DND-41 (cell line): ENCODE measurements around the gene GAREM2.

Source experiments
- EZH2 ChIP-seq: IDR thresholded peaks from 3 replicates; pipeline ENCODE4 v1.6.1; 2012; ENCODE audit warnings: borderline replicate concordance, low read depth, mild to moderate bottlenecking, moderate library complexity, low read length, inconsistent platforms; ENCODE audit not compliant: severe bottlenecking
- TF ChIP-seq, protein P1 (sequence below): IDR thresholded peaks from 2 replicates; pipeline ENCODE4 v1.5.1; 2012; ENCODE audit warnings: borderline replicate concordance, low read length, moderate library complexity, mild to moderate bottlenecking; ENCODE audit not compliant: poor library complexity, severe bottlenecking; ENCODE audit errors: extremely low read depth

DNA sequence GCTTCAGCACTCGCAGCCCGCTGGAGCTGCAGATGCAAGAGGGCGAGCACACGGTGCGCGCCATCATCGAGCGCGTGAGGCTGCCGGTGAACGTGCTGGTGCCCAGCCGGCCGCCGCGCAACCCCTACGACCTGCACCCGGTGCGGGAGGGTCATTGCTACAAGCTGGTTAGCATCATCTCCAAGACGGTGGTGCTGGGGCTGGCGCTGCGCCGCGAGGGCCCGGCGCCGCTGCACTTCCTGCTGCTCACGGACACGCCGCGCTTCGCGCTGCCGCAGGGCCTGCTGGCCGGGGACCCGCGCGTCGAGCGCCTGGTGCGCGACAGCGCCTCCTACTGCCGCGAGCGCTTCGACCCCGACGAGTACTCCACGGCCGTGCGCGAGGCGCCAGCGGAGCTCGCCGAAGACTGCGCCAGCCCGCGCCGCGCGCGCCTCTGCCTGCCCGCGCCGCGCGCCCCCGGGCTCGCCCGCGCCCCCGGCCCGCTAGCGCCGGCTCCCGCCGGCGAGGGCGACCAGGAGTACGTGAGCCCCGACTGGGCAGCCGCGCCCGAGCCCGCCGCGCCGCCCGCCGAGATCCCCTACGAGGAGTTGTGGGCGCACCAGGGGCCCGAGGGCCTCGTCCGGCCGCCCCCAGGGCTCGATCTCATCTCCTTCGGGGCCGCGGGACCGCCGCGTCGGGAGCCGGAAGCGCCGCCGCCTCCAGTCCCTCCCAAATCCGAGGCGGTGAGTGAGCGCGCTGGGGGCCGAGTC, 11.8 kb downstream of the GAREM2 start:
- TF ChIP-seq, protein P1, sequence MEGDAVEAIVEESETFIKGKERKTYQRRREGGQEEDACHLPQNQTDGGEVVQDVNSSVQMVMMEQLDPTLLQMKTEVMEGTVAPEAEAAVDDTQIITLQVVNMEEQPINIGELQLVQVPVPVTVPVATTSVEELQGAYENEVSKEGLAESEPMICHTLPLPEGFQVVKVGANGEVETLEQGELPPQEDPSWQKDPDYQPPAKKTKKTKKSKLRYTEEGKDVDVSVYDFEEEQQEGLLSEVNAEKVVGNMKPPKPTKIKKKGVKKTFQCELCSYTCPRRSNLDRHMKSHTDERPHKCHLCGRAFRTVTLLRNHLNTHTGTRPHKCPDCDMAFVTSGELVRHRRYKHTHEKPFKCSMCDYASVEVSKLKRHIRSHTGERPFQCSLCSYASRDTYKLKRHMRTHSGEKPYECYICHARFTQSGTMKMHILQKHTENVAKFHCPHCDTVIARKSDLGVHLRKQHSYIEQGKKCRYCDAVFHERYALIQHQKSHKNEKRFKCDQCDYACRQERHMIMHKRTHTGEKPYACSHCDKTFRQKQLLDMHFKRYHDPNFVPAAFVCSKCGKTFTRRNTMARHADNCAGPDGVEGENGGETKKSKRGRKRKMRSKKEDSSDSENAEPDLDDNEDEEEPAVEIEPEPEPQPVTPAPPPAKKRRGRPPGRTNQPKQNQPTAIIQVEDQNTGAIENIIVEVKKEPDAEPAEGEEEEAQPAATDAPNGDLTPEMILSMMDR, result no peak
- no peak for TF ChIP-seq EZH2
